Thyroid gland (tissue), 4 donors: ENCODE measurements around the gene IL34.

Source experiments
- CTCF ChIP-seq, 6 experiments: fragments of 200-600 bp in 3 of 6; fragments of 450-650 bp in 3 of 6; sonication (generic) in 3 of 6; IDR thresholded peaks; one replicate each; pipeline ENCODE4 v1.5.1; 2016 to 2019; ENCODE audit warnings: antibody characterized with exemption in 6 of 6, mild to moderate bottlenecking in 2 of 6, inconsistent platforms in 1 of 6, moderate library complexity in 1 of 6
- POLR2A ChIP-seq, 2 donors: fragments of 450-650 bp; IDR thresholded peaks; one replicate each; pipeline ENCODE4 v1.6.1; 2017; ENCODE audit warnings: antibody characterized with exemption in 2 of 2, mild to moderate bottlenecking in 2 of 2, moderate library complexity in 1 of 2

GRCh38 chr16:70661918-70662641 lies 15.7 kb downstream of the IL34 start:
- TF ChIP-seq CTCF (IDR thresholded peaks at IDR 0.05): no peak
- no peak for TF ChIP-seq POLR2A (IDR thresholded peaks at IDR 0.05)
